ENCODE data around the gene PRDM13.

DNA sequence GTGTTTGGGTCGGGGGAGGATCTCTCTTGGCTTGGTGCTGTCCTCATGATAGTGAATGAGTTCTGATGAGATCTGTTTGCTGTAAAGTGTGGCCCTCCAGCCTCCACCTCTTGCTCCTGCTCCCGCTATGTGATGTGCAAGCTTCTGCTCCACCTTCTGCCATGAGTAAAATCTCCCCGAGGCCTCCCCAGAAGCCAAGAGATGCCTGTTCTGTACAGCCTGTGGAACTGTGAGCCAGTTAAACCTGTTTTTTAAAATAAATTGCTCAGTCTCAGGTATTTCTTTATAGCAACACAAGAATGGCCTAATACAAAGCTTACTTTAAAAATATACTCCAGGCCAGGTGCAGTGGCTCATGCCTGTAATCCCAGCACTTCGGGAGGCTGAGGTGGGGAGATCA, 26.9 kb upstream of the PRDM13 start:
- TF ChIP-seq ZFX (IDR thresholded peaks at IDR 0.05; ENCODE audit: borderline replicate concordance), result no peak
- TF ChIP-seq, protein P1, sequence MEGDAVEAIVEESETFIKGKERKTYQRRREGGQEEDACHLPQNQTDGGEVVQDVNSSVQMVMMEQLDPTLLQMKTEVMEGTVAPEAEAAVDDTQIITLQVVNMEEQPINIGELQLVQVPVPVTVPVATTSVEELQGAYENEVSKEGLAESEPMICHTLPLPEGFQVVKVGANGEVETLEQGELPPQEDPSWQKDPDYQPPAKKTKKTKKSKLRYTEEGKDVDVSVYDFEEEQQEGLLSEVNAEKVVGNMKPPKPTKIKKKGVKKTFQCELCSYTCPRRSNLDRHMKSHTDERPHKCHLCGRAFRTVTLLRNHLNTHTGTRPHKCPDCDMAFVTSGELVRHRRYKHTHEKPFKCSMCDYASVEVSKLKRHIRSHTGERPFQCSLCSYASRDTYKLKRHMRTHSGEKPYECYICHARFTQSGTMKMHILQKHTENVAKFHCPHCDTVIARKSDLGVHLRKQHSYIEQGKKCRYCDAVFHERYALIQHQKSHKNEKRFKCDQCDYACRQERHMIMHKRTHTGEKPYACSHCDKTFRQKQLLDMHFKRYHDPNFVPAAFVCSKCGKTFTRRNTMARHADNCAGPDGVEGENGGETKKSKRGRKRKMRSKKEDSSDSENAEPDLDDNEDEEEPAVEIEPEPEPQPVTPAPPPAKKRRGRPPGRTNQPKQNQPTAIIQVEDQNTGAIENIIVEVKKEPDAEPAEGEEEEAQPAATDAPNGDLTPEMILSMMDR (IDR thresholded peaks at IDR 0.05), result no peak
